Naive thymus-derived CD4-positive, alpha-beta T cell (primary cell): Measurements from ENCODE around the gene ADGRL2. TPM values are rescaled to one million over a fixed set of nuclear protein-coding genes. Genes with fewer than 3 reads are reported as not detected.
"Not testable (repeated sequence)": the region's sequence is repeated elsewhere in the genome, so short reads cannot be mapped to it uniquely, and the experiment has no call there.

ENCODE experiments used
- ATAC-seq: fragments of 150-1000 bp; cut with Tn5 transposase; 2 replicates; pipeline ENCODE4 v1.10.0; 2021; ENCODE audit warnings: mild to moderate bottlenecking, moderate library complexity
- CTCF ChIA-PET: fragments of 350-600 bp; sonication (Branson Sonifier 250); formaldehyde crosslinking; loops from one replicate; lab custom pipeline; 2021; ENCODE audit warnings: antibody characterized with exemption; lab: Charles Lee
- POLR2A ChIA-PET: fragments of 350-600 bp; sonication (Branson Sonifier 250); formaldehyde crosslinking; loops from one replicate; lab custom pipeline; 2021; ENCODE audit warnings: antibody characterized with exemption, inconsistent platforms; lab: Charles Lee
- DNase-seq, 9 donors: peaks; one replicate each; pipeline versions ENCODE4 v3.0.0 to v3.0.0-alpha.2; 2020 to 2022; ENCODE audit warnings: mixed read lengths in 1 of 9
- H3K27ac ChIP-seq: one replicate; pipeline ENCODE4 v1.7.0; 2013; ENCODE audit warnings: mild to moderate bottlenecking, low read depth, low read length, moderate library complexity
- H3K27me3 ChIP-seq, 2 donors: one replicate each; pipeline ENCODE4 v1.7.0; 2013; ENCODE audit warnings: low read length in 2 of 2, mild to moderate bottlenecking in 2 of 2, moderate library complexity in 2 of 2; ENCODE audit not compliant: control insufficient read depth in 2 of 2, insufficient read depth in 2 of 2
- H3K36me3 ChIP-seq, 3 experiments: 1 replicate in 2 of 3; 2 replicates in 1 of 3; pipeline ENCODE4 v1.7.0; 2013; ENCODE audit warnings: low read length in 3 of 3, mild to moderate bottlenecking in 3 of 3, moderate library complexity in 1 of 3; ENCODE audit not compliant: insufficient read depth in 3 of 3, control insufficient read depth in 2 of 3
- H3K4me1 ChIP-seq, 2 donors: one replicate each; pipeline ENCODE4 v1.7.0; 2013; ENCODE audit warnings: low read length in 2 of 2, mild to moderate bottlenecking in 2 of 2, moderate library complexity in 1 of 2; ENCODE audit not compliant: control insufficient read depth in 2 of 2, insufficient read depth in 2 of 2
- H3K4me3 ChIP-seq: 2 replicates; pipeline ENCODE4 v1.7.0; 2013; ENCODE audit warnings: mild to moderate bottlenecking, low read length
- H3K9me3 ChIP-seq, 3 experiments: 1 replicate in 2 of 3; 2 replicates in 1 of 3; pipeline ENCODE4 v1.7.0; 2013; ENCODE audit warnings: low read length in 3 of 3; ENCODE audit not compliant: control insufficient read depth in 2 of 3
- H3K27ac Mint-ChIP-seq, 9 donors: one replicate each; pipeline ENCODE4 v1.8.0; 2020 to 2022; ENCODE audit warnings: mixed read lengths in 9 of 9, mild to moderate bottlenecking in 8 of 9, moderate library complexity in 5 of 9, inconsistent platforms in 2 of 9
- H3K27me3 Mint-ChIP-seq, 5 donors: one replicate each; pipeline ENCODE4 v1.8.0; 2021 to 2022; ENCODE audit warnings: mixed read lengths in 5 of 5, mild to moderate bottlenecking in 1 of 5
- H3K36me3 Mint-ChIP-seq, 5 donors: one replicate each; pipeline ENCODE4 v1.8.0; 2020 to 2022; ENCODE audit warnings: mixed read lengths in 5 of 5, mild to moderate bottlenecking in 3 of 5, inconsistent platforms in 1 of 5
- H3K4me1 Mint-ChIP-seq, 7 donors: one replicate each; pipeline ENCODE4 v1.8.0; 2020 to 2022; ENCODE audit warnings: mixed read lengths in 7 of 7, mild to moderate bottlenecking in 3 of 7, inconsistent platforms in 1 of 7
- H3K4me3 Mint-ChIP-seq, 10 donors: one replicate each; pipeline ENCODE4 v1.8.0; 2020 to 2022; ENCODE audit warnings: mild to moderate bottlenecking in 10 of 10, mixed read lengths in 10 of 10, moderate library complexity in 6 of 10, inconsistent platforms in 2 of 10
- H3K9me3 Mint-ChIP-seq, 11 donors: one replicate each; pipeline ENCODE4 v1.8.0; 2020 to 2022; ENCODE audit warnings: mixed read lengths in 11 of 11, mild to moderate bottlenecking in 4 of 11, inconsistent platforms in 1 of 11, moderate library complexity in 1 of 11
- intact Hi-C, 2 donors: fragments of 100-400 bp; cut with micrococcal nuclease; formaldehyde crosslinking; loops; one replicate each; pipeline ENCODE4 v1.15.1; 2023
- polyA plus RNA-seq, 2 donors: library from polyadenylated mRNA; unstranded; fragments of 300-500 nt; fragmentation: Illumina TruSeq; gene quantifications; one replicate each; pipeline ENCODE4 v1.2.3, GENCODE V29; 2021
- total RNA-seq, 6 experiments: library from RNA in 5 of 6; stranded (reverse) in 5 of 6; gene quantifications; 1 replicate in 5 of 6; 2 replicates in 1 of 6; pipeline ENCODE4 v1.2.3 and lab custom pipeline; 2021 to 2026

The ADGRL2 gene
- total and polyA plus RNA-seq, 7 experiments from 2014 or later = not detected

GRCh38 chr1:81851217-81851616 lies 50.5 kb downstream of the ADGRL2 start:
- Mint-ChIP-seq H3K27ac (no peak overlapping the region), H3K4me1 (no peaks in the 10 kb centered on the region), H3K27me3 (no peaks in the 10 kb centered on the region), H3K9me3 (peaks cover 0 to 5% (median 0%) of the 10 kb centered on the region in 11 donors), H3K4me3 (no peak overlapping the region), H3K36me3 (no peaks in the 10 kb centered on the region)
- ChIA-PET CTCF (interaction anchor here (1.1 kb wide), 1 partner anchor 11 kb away, joined by 3 read pairs; no protein-coding TSS in a partner anchor), POLR2A (no interaction called here)
- ATAC-seq = no peak
- Histone ChIP-seq H3K27me3 (no peaks in the 10 kb centered on the region), H3K4me1 (no peaks in the 10 kb centered on the region), H3K27ac (no peak overlapping the region), H3K36me3 (no peaks in the 10 kb centered on the region), H3K9me3 (no peaks in the 10 kb centered on the region), H3K4me3 (no peak overlapping the region)
- intact Hi-C loops = no loop called here
- no peak for DNase-seq

GRCh38 chr1:81852961-81853360 lies 52.2 kb downstream of the ADGRL2 start:
- Mint-ChIP-seq H3K36me3 (no peaks in the 10 kb centered on the region), H3K4me3 (no peak overlapping the region), H3K27me3 (no peaks in the 10 kb centered on the region), H3K4me1 (no peaks in the 10 kb centered on the region), H3K9me3 (peaks cover 0 to 3% (median 0%) of the 10 kb centered on the region in 11 donors), H3K27ac (no peak overlapping the region)
- ChIA-PET CTCF (no interaction called here), POLR2A (no interaction called here)
- Histone ChIP-seq H3K9me3 (no peaks in the 10 kb centered on the region), H3K27me3 (no peaks in the 10 kb centered on the region), H3K4me3 (no peak overlapping the region), H3K4me1 (no peaks in the 10 kb centered on the region), H3K36me3 (no peaks in the 10 kb centered on the region), H3K27ac (no peak overlapping the region)
- no peak for ATAC-seq
- no peak for DNase-seq
- intact Hi-C loops = no loop called here

DNA sequence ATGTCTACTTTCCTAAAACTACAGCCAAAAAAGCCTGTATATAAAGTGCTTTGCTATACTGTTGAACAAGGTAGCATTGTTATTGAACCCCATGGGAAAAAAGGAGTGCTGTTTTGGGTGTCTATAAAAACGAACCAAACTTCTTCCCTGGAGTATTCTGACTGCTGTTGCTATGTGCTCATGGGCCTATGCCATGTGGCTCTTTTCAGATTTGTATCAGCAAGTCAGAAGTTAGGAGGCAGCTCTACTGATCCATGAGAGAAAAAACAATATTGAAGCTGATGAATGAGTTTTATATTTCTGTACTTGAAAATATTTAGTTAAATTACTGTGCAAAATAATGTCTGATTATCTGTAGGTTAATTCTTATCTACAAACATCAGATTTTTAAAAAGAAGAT lies 66.5 kb downstream of the ADGRL2 start:
- Histone ChIP-seq H3K36me3 (no peaks in the 10 kb centered on the region), H3K27ac (no peak overlapping the region), H3K4me1 (no peaks in the 10 kb centered on the region), H3K9me3 (peaks cover 0 to 3% (median 0%) of the 10 kb centered on the region in 3 experiments), H3K4me3 (no peak overlapping the region), H3K27me3 (no peaks in the 10 kb centered on the region)
- ChIA-PET CTCF (no interaction called here), POLR2A (no interaction called here)
- H3K9me3 Mint-ChIP-seq = peaks cover 0 to 4% (median 0%) of the 10 kb centered on the region in 11 donors
- no peak overlapping the region for H3K27ac Mint-ChIP-seq
- H3K4me1 Mint-ChIP-seq = no peaks in the 10 kb centered on the region
- H3K36me3 Mint-ChIP-seq = no peaks in the 10 kb centered on the region
- H3K4me3 Mint-ChIP-seq = no peak overlapping the region
- no peak for DNase-seq
- no peaks in the 10 kb centered on the region for H3K27me3 Mint-ChIP-seq
- intact Hi-C loops = no loop called here
- ATAC-seq = no peak

DNA sequence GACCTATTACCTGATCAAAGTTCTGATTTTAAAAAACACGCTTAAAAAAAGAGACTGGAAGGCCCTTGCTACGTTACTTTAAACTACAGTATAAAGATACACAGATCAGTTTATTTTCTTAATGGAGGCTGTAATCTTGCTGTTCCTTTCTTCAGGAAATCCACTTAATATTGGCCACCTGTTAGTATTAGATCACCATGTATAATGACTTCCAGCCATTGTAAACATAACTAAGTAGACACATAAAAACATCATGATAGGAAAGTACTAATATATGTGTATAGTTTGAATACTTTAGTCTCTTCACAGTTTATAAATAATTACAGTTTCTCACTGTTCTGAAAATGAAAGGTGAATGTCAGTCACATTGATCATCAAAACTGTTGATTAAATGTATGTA lies 68.6 kb downstream of the ADGRL2 start:
- Mint-ChIP-seq H3K27me3 (no peaks in the 10 kb centered on the region), H3K36me3 (no peaks in the 10 kb centered on the region), H3K4me3 (no peak overlapping the region), H3K27ac (no peak overlapping the region), H3K4me1 (no peaks in the 10 kb centered on the region), H3K9me3 (peaks cover 0 to 4% (median 0%) of the 10 kb centered on the region in 11 donors)
- CTCF ChIA-PET = no interaction called here
- intact Hi-C loops = no loop called here
- H3K4me1 ChIP-seq = no peaks in the 10 kb centered on the region
- no peak overlapping the region for H3K27ac ChIP-seq
- H3K4me3 ChIP-seq = no peak overlapping the region
- no peaks in the 10 kb centered on the region for H3K9me3 ChIP-seq
- no peak for DNase-seq
- POLR2A ChIA-PET = no interaction called here
- no peaks in the 10 kb centered on the region for H3K36me3 ChIP-seq
- no peaks in the 10 kb centered on the region for H3K27me3 ChIP-seq
- ATAC-seq = no peak

GRCh38 chr1:81871091-81871490 lies 70.4 kb downstream of the ADGRL2 start:
- H3K9me3 Mint-ChIP-seq, H3K27me3 Mint-ChIP-seq, H3K4me3 Mint-ChIP-seq, H3K27ac Mint-ChIP-seq, H3K9me3 ChIP-seq, intact Hi-C loops, H3K4me1 ChIP-seq, CTCF ChIA-PET, ATAC-seq, H3K36me3 Mint-ChIP-seq, DNase-seq, H3K4me3 ChIP-seq, H3K27ac ChIP-seq, H3K36me3 ChIP-seq, H3K27me3 ChIP-seq, H3K4me1 Mint-ChIP-seq, POLR2A ChIA-PET: not testable (repeated sequence)

- ATAC-seq (no peak), DNase-seq (no peak)
- intact Hi-C loops = no loop called here
- H3K4me1 Mint-ChIP-seq = no peaks in the 10 kb centered on the region
- Histone ChIP-seq H3K27ac (no peak overlapping the region), H3K27me3 (no peaks in the 10 kb centered on the region), H3K9me3 (no peaks in the 10 kb centered on the region), H3K4me1 (no peaks in the 10 kb centered on the region), H3K4me3 (no peak overlapping the region), H3K36me3 (no peaks in the 10 kb centered on the region)
- H3K4me3 Mint-ChIP-seq = no peak overlapping the region
- POLR2A ChIA-PET = no interaction called here
- CTCF ChIA-PET = no interaction called here
- peaks cover 0 to 4% (median 0%) of the 10 kb centered on the region in 11 donors for H3K9me3 Mint-ChIP-seq
- no peaks in the 10 kb centered on the region for H3K36me3 Mint-ChIP-seq
- H3K27me3 Mint-ChIP-seq = no peaks in the 10 kb centered on the region
- no peak overlapping the region for H3K27ac Mint-ChIP-seq
These were observed 73.2 kb downstream of the ADGRL2 start for GRCh38 chr1:81873946-81874345.

DNA sequence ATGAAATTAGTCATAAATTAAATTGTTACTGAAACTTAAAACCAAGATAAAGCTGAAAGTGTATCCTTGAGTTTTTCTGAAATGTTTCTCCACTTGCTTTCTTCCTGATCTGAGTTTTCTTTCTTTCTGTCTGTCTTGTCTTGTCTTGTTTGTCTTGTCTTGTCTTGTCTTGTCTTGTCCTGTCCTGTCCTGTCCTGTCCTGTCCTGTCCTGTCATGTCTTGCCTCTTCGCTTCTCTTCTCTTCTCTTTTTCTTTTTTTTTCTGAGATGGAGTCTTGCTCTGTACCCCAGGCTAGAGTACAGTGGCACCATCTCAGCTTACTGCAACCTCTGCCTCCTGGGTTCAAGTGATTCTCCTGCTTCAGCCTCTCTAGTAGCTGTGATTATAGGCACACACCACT lies 73.7 kb downstream of the ADGRL2 start:
- ATAC-seq = no peak
- intact Hi-C loops = no loop called here
- no peaks in the 10 kb centered on the region for H3K27me3 Mint-ChIP-seq

More for the DNA sequence above, 73.7 kb downstream of the ADGRL2 start:
- no peaks in the 10 kb centered on the region for H3K4me1 ChIP-seq
- no peaks in the 10 kb centered on the region for H3K36me3 ChIP-seq
- H3K27me3 ChIP-seq = no peaks in the 10 kb centered on the region
- ChIA-PET CTCF (no interaction called here), POLR2A (no interaction called here)
- Mint-ChIP-seq H3K9me3 (peaks cover 0 to 4% (median 0%) of the 10 kb centered on the region in 11 donors), H3K27ac (no peak overlapping the region), H3K36me3 (no peaks in the 10 kb centered on the region), H3K4me1 (no peaks in the 10 kb centered on the region), H3K4me3 (no peak overlapping the region)
- H3K4me3 ChIP-seq = no peak overlapping the region
- no peak for DNase-seq
- H3K27ac ChIP-seq = no peak overlapping the region
- H3K9me3 ChIP-seq = no peaks in the 10 kb centered on the region
